Stimulated activated CD8-positive, alpha-beta memory T cell treated with anti-CD3 and anti-CD28 coated beads, Interleukin-2, amount 100 ng/mL, for 1 hour (primary cell): Measurements from ENCODE around the gene NAIP.
"Not testable (repeated sequence)": the region's sequence is repeated elsewhere in the genome, so short reads cannot be mapped to it uniquely, and the experiment has no call there.

ENCODE experiments used
- DNase-seq, 2 donors: peaks; one replicate each; pipeline ENCODE4 v3.0.0-alpha.2; 2020; ENCODE audit warnings: low read depth in 2 of 2

NAIP gene

GRCh38 chr5:70925211-70925562, 100.0 kb downstream of the NAIP start:
- not testable (repeated sequence) for DNase-seq
